Ecto neural progenitor cell (in vitro differentiated cells): ENCODE data around the gene SLC30A2.

Experiments
- DNase-seq: peaks from one replicate; pipeline ENCODE4 v3.0.0-alpha.2; 2018; ENCODE audit warnings: low spot score

Gene SLC30A2

GRCh38 chr1:26038904-26039303 is 7.0 kb downstream of the SLC30A2 start:
- no peak for DNase-seq

- DNase-seq, result no peak
Observed at GRCh38 chr1:26038477-26038876, 7.4 kb downstream of the SLC30A2 start.

GRCh38 chr1:26037904-26038303 is 8.0 kb downstream of the SLC30A2 start:
- no peak for DNase-seq

- no peak for DNase-seq
Observed at GRCh38 chr1:26036756-26037281, 9.1 kb downstream of the SLC30A2 start.

- DNase-seq, result peak; percentile 94
Observed at GRCh38 chr1:26035959-26036755, 9.8 kb downstream of the SLC30A2 start.

- DNase-seq, result peak; percentile 97
Observed at GRCh38 chr1:26035203-26035958, 10.5 kb downstream of the SLC30A2 start.

GRCh38 chr1:26034504-26035202 is 11.3 kb downstream of the SLC30A2 start:
- no peak for DNase-seq

GRCh38 chr1:26032656-26033357 is 13.1 kb downstream of the SLC30A2 start:
- no peak for DNase-seq

GRCh38 chr1:26031611-26032220 is 14.2 kb downstream of the SLC30A2 start:
- no peak for DNase-seq

- no peak for DNase-seq
Observed at GRCh38 chr1:26031196-26031595, 14.7 kb downstream of the SLC30A2 start.

GRCh38 chr1:26029864-26030481 is 15.9 kb downstream of the SLC30A2 start:
- DNase-seq, result no peak

GRCh38 chr1:26029054-26029863 is 16.7 kb downstream of the SLC30A2 start:
- no peak for DNase-seq

GRCh38 chr1:26028490-26028980 is 17.4 kb downstream of the SLC30A2 start:
- DNase-seq, result no peak

- no peak for DNase-seq
Observed at GRCh38 chr1:26027716-26028489, 18.0 kb downstream of the SLC30A2 start.

- DNase-seq, result no peak
Observed at GRCh38 chr1:26025517-26025916, 20.4 kb downstream of the SLC30A2 start.

GRCh38 chr1:26025060-26025459 is 20.9 kb downstream of the SLC30A2 start:
- DNase-seq, result no peak

GRCh38 chr1:26023826-26024225 is 22.1 kb downstream of the SLC30A2 start:
- DNase-seq, result no peak

- DNase-seq, result no peak
Observed at GRCh38 chr1:26023009-26023408, 22.9 kb downstream of the SLC30A2 start.

- no peak for DNase-seq
Observed at GRCh38 chr1:26022404-26022779, 23.5 kb downstream of the SLC30A2 start.
